HG02678 (cell line): ENCODE results near the gene COMT.

Experiments
- ATAC-seq: cut with Tn5 transposase; IDR thresholded peaks from one replicate; pipeline ENCODE4 v1.9.1; 2021; ENCODE audit warnings: mild to moderate bottlenecking, moderate library complexity; ENCODE audit not compliant: unreplicated experiment

The COMT gene

GRCh38 chr22:19967850-19968449 is 26.4 kb downstream of the COMT start:
- ATAC-seq, result no peak

GRCh38 chr22:19968450-19968891 is 26.9 kb downstream of the COMT start:
- ATAC-seq, result no peak

DNA sequence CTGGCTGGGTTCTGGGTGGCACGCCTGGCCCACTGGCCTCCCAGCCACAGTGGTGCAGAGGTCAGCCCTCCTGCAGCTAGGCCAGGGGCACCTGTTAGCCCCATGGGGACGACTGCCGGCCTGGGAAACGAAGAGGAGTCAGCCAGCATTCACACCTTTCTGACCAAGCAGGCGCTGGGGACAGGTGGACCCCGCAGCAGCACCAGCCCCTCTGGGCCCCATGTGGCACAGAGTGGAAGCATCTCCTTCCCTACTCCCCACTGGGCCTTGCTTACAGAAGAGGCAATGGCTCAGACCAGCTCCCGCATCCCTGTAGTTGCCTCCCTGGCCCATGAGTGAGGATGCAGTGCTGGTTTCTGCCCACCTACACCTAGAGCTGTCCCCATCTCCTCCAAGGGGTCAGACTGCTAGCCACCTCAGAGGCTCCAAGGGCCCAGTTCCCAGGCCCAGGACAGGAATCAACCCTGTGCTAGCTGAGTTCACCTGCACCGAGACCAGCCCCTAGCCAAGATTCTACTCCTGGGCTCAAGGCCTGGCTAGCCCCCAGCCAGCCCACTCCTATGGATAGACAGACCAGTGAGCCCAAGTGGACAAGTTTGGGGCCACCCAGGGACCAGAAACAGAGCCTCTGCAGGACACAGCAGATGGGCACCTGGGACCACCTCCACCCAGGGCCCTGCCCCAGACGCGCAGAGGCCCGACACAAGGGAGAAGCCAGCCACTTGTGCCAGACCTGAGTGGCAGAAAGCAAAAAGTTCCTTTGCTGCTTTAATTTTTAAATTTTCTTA is 27.8 kb downstream of the COMT start:
- no peak for ATAC-seq

GRCh38 chr22:19970031-19970478 is 28.5 kb downstream of the COMT start:
- ATAC-seq, result no peak

- ATAC-seq, result no peak
These were observed 29.1 kb downstream of the COMT start for GRCh38 chr22:19970479-19971275.

DNA sequence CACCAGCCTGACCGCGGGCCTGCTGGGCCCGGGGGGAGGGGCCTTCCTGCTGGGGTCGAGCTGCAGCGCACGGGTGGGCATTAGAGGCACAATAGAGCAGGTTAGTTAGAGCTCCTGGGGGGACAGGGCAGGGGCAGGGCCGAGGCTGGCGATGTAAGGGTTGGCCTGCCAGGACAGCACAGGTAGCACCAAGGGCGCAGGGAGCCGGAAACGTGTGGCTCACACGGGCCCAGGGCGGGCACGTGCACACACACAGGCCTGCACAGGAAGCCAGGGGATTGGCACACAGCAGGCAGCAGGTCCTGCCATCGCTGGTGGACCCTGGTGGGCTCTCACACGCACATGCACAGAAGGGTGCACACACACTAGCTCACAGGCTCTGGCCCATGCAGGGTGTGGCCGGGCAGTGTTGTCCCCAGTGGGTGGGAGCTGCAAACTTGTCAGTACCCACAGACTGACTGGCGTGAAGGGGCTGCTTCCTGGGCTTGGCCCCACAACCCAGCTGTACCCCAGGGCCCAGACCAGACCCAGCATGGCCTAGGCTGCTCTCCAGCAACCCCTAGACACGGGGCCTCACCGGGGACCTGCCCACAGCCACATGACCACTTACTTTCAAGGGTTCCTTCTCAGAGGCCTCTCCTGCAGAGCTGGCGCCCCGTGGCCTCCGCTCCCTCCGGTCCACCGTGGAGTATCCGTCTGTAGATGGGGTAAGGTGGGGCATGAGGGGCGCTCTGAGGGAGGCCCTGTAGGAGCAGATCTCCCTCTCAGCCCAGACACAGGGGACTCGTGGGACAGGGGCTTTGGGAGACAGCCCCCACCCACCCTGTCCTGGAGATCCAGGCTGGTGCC is 29.9 kb downstream of the COMT start:
- no peak for ATAC-seq

DNA sequence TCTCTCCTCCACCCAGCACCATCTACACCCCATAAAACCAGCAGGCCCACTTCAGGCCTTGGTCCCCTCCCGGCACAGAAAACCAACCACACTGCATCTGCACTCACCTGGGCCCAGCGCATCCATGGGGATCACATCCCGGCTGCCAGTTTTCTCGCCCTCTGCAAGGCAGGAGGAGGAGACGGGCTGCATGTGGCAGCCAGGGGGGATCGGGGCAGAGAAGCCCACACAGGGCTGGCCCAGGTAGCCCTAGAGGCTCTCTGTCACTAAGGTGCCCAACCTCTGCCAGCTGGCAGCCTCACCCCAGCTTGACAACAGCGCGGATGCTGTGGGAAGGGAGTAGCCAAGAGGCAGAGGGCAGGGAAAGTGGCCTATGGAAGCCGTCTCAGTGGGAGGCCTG is 30.7 kb downstream of the COMT start:
- ATAC-seq, result no peak

- ATAC-seq, result no peak
These were observed 31.3 kb downstream of the COMT start for GRCh38 chr22:19972652-19973550.

DNA sequence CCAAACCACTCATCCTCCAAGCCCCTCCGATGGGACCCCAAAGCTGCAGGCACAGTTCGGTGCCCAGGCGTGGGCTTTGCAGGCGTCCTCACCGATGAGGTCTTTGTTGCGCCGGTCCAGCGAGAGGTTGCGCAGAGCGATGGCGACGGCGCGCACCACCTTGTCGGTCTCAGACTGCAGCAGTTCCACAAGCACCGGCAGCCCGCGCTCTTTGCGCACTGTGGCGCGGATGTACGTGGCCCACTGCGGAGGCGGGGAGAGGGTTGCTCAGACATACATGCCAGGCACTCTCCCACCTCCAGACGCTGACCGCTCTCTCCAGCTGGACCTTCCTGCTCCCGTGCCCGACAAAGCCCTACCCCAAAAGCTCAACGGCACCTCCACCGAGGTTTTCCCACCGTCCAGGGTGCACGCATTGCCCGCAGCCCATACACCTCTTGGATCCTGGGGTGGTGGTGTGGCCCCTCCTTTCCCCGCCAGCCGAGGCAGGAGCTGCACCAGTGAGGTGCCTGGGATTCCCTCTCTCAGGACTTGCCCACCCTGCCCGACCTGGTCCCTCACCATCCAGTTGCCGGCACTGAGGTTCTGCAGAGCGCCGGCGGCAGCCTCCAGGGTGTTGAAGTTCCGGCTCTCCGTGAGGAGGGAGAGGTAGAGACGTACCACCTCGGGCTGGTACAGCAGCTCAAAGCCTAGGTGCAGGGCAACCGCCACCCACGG is 32.1 kb downstream of the COMT start:
- ATAC-seq, result no peak

DNA sequence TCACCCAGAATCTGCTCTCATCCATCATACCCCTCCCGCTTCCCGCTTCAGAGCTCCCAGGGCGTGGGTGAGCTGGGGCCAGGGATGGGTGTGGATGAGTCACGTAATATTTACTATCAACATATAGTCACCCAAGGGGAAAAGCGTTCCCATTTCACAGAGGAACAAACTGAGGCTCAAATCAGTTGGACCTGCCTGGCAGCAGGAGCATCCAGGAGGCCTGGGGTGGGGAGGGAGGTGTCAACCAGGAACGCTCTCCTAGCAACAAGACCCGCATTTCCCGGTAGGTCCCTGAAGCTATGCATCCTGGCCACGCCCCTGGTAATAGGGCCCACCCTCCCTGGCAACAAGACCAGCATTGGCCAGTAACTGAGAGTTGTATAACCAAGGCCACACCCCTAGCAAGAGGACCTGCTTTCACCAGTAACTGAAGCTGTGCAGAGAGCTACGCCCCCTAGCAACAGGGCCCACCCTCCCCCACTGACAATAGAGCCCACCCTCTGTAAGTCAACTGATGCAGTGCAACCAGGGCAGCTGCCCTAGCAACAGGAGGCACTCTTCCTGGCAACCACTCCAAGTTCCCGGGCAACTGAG is 32.8 kb downstream of the COMT start:
- no peak for ATAC-seq

GRCh38 chr22:19974935-19975706 is 33.5 kb downstream of the COMT start:
- no peak for ATAC-seq

GRCh38 chr22:19975707-19976035 is 34.1 kb downstream of the COMT start:
- ATAC-seq, result no peak

DNA sequence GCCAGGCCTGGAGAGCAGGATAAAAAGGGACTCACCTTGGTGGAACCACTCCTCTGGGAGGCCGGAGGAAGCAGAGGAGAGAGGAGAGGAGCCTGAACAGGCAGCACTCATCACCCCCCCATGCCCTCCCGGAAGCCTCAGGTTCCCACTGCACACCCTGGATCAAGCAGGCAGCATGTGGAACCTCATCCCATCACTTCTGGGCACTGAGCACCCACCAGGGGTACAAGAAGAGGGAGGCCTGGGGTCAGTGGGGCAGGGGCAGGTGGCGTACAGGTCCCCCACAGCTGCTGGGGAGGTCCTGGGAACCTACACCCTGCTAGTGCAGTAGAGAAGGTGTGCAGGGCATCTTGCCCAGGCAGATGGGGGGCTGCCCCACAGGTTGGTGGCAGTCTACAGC is 35.1 kb downstream of the COMT start:
- ATAC-seq, result no peak

- ATAC-seq, result no peak
These were observed 36.0 kb downstream of the COMT start for GRCh38 chr22:19977296-19978243.

GRCh38 chr22:19978748-19979147 is 37.2 kb downstream of the COMT start:
- no peak for ATAC-seq

DNA sequence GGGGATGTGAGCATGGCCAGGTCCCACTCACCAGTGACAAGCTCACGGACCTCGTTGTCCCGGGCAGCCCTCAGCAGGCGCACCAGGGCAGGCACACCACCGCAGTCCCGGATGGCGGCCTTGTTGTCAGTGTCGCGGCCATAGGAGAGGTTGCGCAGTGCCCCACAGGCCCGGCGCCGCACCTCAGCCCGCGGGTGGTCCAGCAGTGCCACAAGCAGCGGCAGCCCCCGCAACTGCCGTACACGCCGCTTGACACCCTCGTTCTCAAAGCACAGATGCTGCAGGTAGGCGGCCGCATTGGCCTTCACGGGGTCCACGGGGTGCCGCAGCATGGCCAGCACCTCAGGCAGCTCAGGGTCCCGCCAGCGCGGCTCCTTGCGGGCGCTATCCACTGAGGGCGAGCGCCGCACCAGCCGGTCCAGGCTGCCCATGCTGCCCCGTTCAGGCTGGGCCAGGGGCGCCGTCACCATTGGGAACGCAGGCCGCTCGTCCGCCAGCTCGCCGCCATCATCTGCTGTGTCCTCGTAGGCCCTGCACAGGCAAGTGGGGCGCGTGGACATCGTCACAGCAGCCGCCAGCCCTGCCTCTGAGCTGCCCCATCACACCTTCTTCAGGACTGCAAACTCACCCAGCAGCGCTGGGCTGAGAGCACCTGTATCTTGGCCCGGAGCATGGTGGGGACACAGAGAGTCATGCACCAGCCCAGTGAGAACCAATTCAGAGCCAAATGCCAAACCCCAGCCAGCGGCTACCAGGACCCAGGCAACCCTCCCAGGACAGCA is 38.3 kb downstream of the COMT start:
- no peak for ATAC-seq
